HepG2 (cell line): Measurements from ENCODE around the gene TLE5. TPM values are rescaled to one million over a fixed set of nuclear protein-coding genes. Genes with fewer than 3 reads are reported as not detected.
A peak's percentile ranks its signal among the peaks of the same experiment; 100 is the strongest.

Experiments used
- BCLAF1 ChIP-seq: fragments of 450-650 bp; IDR thresholded peaks from 2 replicates; pipeline ENCODE4 v1.6.1; 2017; ENCODE audit warnings: mild to moderate bottlenecking
- EEA1 ChIP-seq: sonication (generic); formaldehyde crosslinking; IDR thresholded peaks from 2 replicates; pipeline ENCODE4 v1.5.1; 2020; ENCODE audit warnings: mild to moderate bottlenecking, missing genetic modification reagents, borderline replicate concordance
- ELF3 ChIP-seq: IDR thresholded peaks from 2 replicates; pipeline ENCODE4 v1.6.1; 2016; ENCODE audit warnings: missing genetic modification reagents, missing compliant biosample characterization
- GTF3A ChIP-seq: sonication (generic); formaldehyde crosslinking; conservative IDR thresholded peaks from 2 replicates; pipeline ENCODE4 v1.4.0; 2020; ENCODE audit warnings: mild to moderate bottlenecking, missing genetic modification reagents
- KAT8 ChIP-seq: IDR thresholded peaks from 2 replicates; pipeline ENCODE4 v1.6.1; 2016; ENCODE audit warnings: missing genetic modification reagents, missing compliant biosample characterization
- MAFF ChIP-seq: IDR thresholded peaks from 2 replicates; pipeline ENCODE4 v1.6.1; 2011; ENCODE audit warnings: low read depth, low read length, improper control_type of control experiment
- MAX ChIP-seq: IDR thresholded peaks from 2 replicates; pipeline ENCODE4 v1.6.1; 2012; ENCODE audit warnings: inconsistent platforms
- MAZ ChIP-seq, 2 experiments: sonication (generic) in 1 of 2; formaldehyde crosslinking in 1 of 2; IDR thresholded peaks; 2 replicates each; pipeline versions ENCODE4 v1.5.0 to v1.6.1; 2012 to 2020; ENCODE audit warnings: low read depth in 2 of 2, mild to moderate bottlenecking in 2 of 2, borderline replicate concordance in 1 of 2, improper control_type of control experiment in 1 of 2, low read length in 1 of 2, missing genetic modification reagents in 1 of 2, moderate library complexity in 1 of 2
- PRDM15 ChIP-seq: sonication (generic); formaldehyde crosslinking; IDR thresholded peaks from 2 replicates; pipeline ENCODE4 v1.4.0; 2020; ENCODE audit warnings: missing genetic modification reagents
- RBM22 ChIP-seq: fragments of 200-400 bp; formaldehyde crosslinking; optimal IDR thresholded peaks from 2 replicates; pipeline ENCODE3; 2017; ENCODE audit warnings: mild to moderate bottlenecking, low read length, moderate library complexity
- TEF ChIP-seq: sonication (generic); formaldehyde crosslinking; IDR thresholded peaks from 2 replicates; pipeline ENCODE4 v1.5.0; 2020; ENCODE audit warnings: missing genetic modification reagents
- THAP11 ChIP-seq: IDR thresholded peaks from 2 replicates; pipeline ENCODE4 v1.6.1; 2016; ENCODE audit warnings: missing biosample characterization, missing genetic modification reagents
- THYN1 ChIP-seq: sonication (generic); formaldehyde crosslinking; IDR thresholded peaks from 2 replicates; pipeline ENCODE4 v1.8.1; 2023; ENCODE audit warnings: low read depth, mild to moderate bottlenecking, moderate library complexity, missing genetic modification reagents, borderline replicate concordance
- ZBTB7B ChIP-seq: sonication (generic); formaldehyde crosslinking; IDR thresholded peaks from 2 replicates; pipeline ENCODE4 v1.4.0; 2020; ENCODE audit warnings: missing genetic modification reagents
- ZGPAT ChIP-seq: IDR thresholded peaks from 2 replicates; pipeline ENCODE4 v1.6.1; 2016; ENCODE audit warnings: mild to moderate bottlenecking
- ZMYM2 ChIP-seq: sonication (generic); formaldehyde crosslinking; IDR thresholded peaks from 2 replicates; pipeline ENCODE4 v1.8.0; 2022; ENCODE audit warnings: mild to moderate bottlenecking, missing genetic modification reagents
- ZNF552 ChIP-seq: sonication (generic); formaldehyde crosslinking; IDR thresholded peaks from 2 replicates; pipeline ENCODE4 v1.9.0; 2022; ENCODE audit warnings: missing genetic modification reagents, mild to moderate bottlenecking, borderline replicate concordance
- ZNF639 ChIP-seq: conservative IDR thresholded peaks from 2 replicates; pipeline ENCODE4 v1.6.1; 2018; ENCODE audit warnings: missing genetic modification reagents
- polyA plus RNA-seq, 8 experiments: library from polyadenylated mRNA; depleted of rRNA in 3 of 8; stranded (reverse) in 7 of 8; unstranded in 1 of 8; fragments of >200 nt; fragmentation: Illumina TruSeq in 4 of 8; extraction: Trizol in 4 of 8; gene quantifications; 2 replicates each; pipeline versions ENCODE4 v1.2.1 to v1.2.3, GENCODE V29; 2011 to 2016; ENCODE audit warnings: low read depth in 4 of 8, missing spikeins in 1 of 8, mixed read lengths in 1 of 8; ENCODE audit not compliant: insufficient read depth in 1 of 8
- total RNA-seq, 5 experiments: library from RNA; depleted of rRNA; stranded (reverse); fragments of >200 nt; fragmentation: Illumina TruSeq; extraction: Trizol; gene quantifications; 2 replicates each; pipeline ENCODE4 v1.2.3, GENCODE V29; 2016; ENCODE audit warnings: low read depth in 1 of 5

The TLE5 gene
- total and polyA plus RNA-seq, 2 of the 13 experiments (the other 11 are each of a cell fraction or from before 2014, with no cell fraction given): 62.8 to 189 TPM

GRCh38 chr19:3065675-3066357 is 3.5 kb upstream of the TLE5 start (continued):
- TF ChIP-seq ZNF639 (CRISPR knock-in tag): no peak
- no peak for TF ChIP-seq RBM22
- TF ChIP-seq EEA1 (CRISPR knock-in tag): no peak
- no peak for TF ChIP-seq MAFF
- TF ChIP-seq MAX: peak; percentile 79
- no peak for TF ChIP-seq BCLAF1
- TF ChIP-seq ZBTB7B (CRISPR knock-in tag): peak; percentile 96
- TF ChIP-seq THAP11 (CRISPR knock-in tag): peak; percentile 77
- TF ChIP-seq TEF (CRISPR knock-in tag): no peak
- TF ChIP-seq GTF3A: no peak
- TF ChIP-seq PRDM15 (CRISPR knock-in tag): no peak
- TF ChIP-seq MAZ (IDR thresholded peaks at IDR 0.05; ENCODE audit: borderline replicate concordance, low read depth, low read length): 0 out of 2 replicates have a peak, but pooled peaks have one; percentile 29
- no peak for TF ChIP-seq MAZ (CRISPR knock-in tag; IDR thresholded peaks at IDR 0.05; ENCODE audit: low read depth)
- TF ChIP-seq THYN1 (CRISPR knock-in tag): no peak
- peak; percentile 63 for TF ChIP-seq ELF3 (CRISPR knock-in tag)
- peak; percentile 70; the same call in 1 of the 2 replicates for TF ChIP-seq KAT8 (CRISPR knock-in tag)
- no peak; the same call in 1 of the 2 replicates for TF ChIP-seq ZMYM2 (CRISPR knock-in tag)
- no peak for TF ChIP-seq ZNF552
- TF ChIP-seq ZGPAT (CRISPR knock-in tag): peak; percentile 76
